DMS114 treated with DMSO at 0.1 percent for 48 hours (cell line): ENCODE measurements around the gene ZNF790.

ENCODE experiments used
- DNase-seq: peaks from one replicate; lab custom pipeline; 2025; ENCODE audit not compliant: unreplicated experiment; lab: John Stamatoyannopoulos, UW

ZNF790 gene

GRCh38 chr19:36772311-36773222, 65.6 kb downstream of the ZNF790 start, which contains the start of gene ZNF850:
TSS of gene ZNF850 (minus strand) at chr19:36772807. CDS start at chr19:36762606, 10,201 bp downstream.
- DNase-seq: peak; percentile 94

GRCh38 chr19:36771261-36772231, 66.6 kb downstream of the ZNF790 start:
- peak; percentile 84 for DNase-seq
